IMR-90 (cell line): ENCODE results near the gene OR2T29. TPM values are rescaled to one million over a fixed set of nuclear protein-coding genes. Genes with fewer than 3 reads are reported as not detected.
"Not testable (repeated sequence)": the region's sequence is repeated elsewhere in the genome, so short reads cannot be mapped to it uniquely, and the experiment has no call there.

Experiments used
- ATAC-seq: fragments of 200-7000 bp; cut with Tn5 transposase; 2 replicates; pipeline ENCODE4 v1.9.1; 2020; ENCODE audit warnings: low read depth, mild to moderate bottlenecking, moderate library complexity
- BruUV-seq: library from RNA; stranded (reverse); fragments of 400-500 nt; replicated peaks from 2 replicates; lab custom pipeline; 2021; lab: Mats Ljungman, UMichigan
- CTCF ChIA-PET: fragments of 300-600 bp; formaldehyde crosslinking; extraction: SDS; loops from one replicate; lab custom pipeline; 2021; ENCODE audit warnings: antibody characterized with exemption; lab: Yijun Ruan, JAX
- POLR2A ChIA-PET: fragments of 300-600 bp; sonication (Branson Sonifier 250); formaldehyde crosslinking; loops from one replicate; lab custom pipeline; 2022; ENCODE audit warnings: antibody characterized with exemption; ENCODE audit not compliant: unreplicated experiment; lab: Charles Lee
- DNase-seq: peaks from one replicate; pipeline ENCODE4 v3.0.0; 2013
- H2AFZ ChIP-seq: replicated peaks from 2 replicates; pipeline ENCODE3; 2013; ENCODE audit warnings: low read length, mild to moderate bottlenecking; ENCODE audit not compliant: poor library complexity
- H2AK5ac ChIP-seq: 2 replicates; pipeline ENCODE4 v1.6.1; 2013; ENCODE audit warnings: low read depth, low read length, inconsistent platforms
- H2AK9ac ChIP-seq: replicated peaks from 2 replicates; pipeline ENCODE3; 2013; ENCODE audit warnings: mild to moderate bottlenecking, low read depth, low read length, moderate library complexity; ENCODE audit not compliant: poor library complexity
- H2BK120ac ChIP-seq: 2 replicates; pipeline ENCODE4 v1.6.1; 2013; ENCODE audit warnings: low read depth, low read length, inconsistent platforms
- H2BK15ac ChIP-seq: 3 replicates; pipeline ENCODE4 v1.6.1; 2013; ENCODE audit warnings: low read depth, low read length, inconsistent platforms
- H2BK20ac ChIP-seq: 2 replicates; pipeline ENCODE4 v1.6.1; 2013; ENCODE audit warnings: low read depth, mild to moderate bottlenecking, inconsistent platforms, low read length, moderate library complexity
- H2BK5ac ChIP-seq: 2 replicates; pipeline ENCODE4 v1.6.1; 2013; ENCODE audit warnings: mild to moderate bottlenecking, low read depth, low read length, inconsistent platforms; ENCODE audit not compliant: poor library complexity, severe bottlenecking
- H3K14ac ChIP-seq: replicated peaks from 2 replicates; pipeline ENCODE4 v1.6.1; 2013; ENCODE audit warnings: low read depth, low read length, inconsistent platforms
- H3K18ac ChIP-seq: 2 replicates; pipeline ENCODE4 v1.6.1; 2013; ENCODE audit warnings: low read depth, low read length, control low read depth
- H3K23ac ChIP-seq: 2 replicates; pipeline ENCODE4 v1.6.1; 2013; ENCODE audit warnings: low read depth, low read length, inconsistent platforms
- H3K27ac ChIP-seq: 2 replicates; pipeline ENCODE4 v1.5.1; 2013; ENCODE audit warnings: mild to moderate bottlenecking, control low read depth, low read length; ENCODE audit not compliant: insufficient read depth
- H3K27me3 ChIP-seq: 2 replicates; pipeline ENCODE4 v1.6.1; 2013; ENCODE audit warnings: low read length; ENCODE audit not compliant: control insufficient read depth, insufficient read depth
- H3K36me3 ChIP-seq: 2 replicates; pipeline ENCODE4 v1.6.1; 2013; ENCODE audit warnings: low read length, mixed read lengths; ENCODE audit not compliant: control insufficient read depth, insufficient read depth
- H3K4ac ChIP-seq: 2 replicates; pipeline ENCODE4 v1.6.1; 2013; ENCODE audit warnings: low read depth, low read length, inconsistent platforms
- H3K4me1 ChIP-seq: 2 replicates; pipeline ENCODE4 v1.6.1; 2013; ENCODE audit warnings: low read length, mixed read lengths; ENCODE audit not compliant: control insufficient read depth, insufficient read depth
- H3K4me2 ChIP-seq: 2 replicates; pipeline ENCODE4 v1.6.1; 2013; ENCODE audit warnings: low read depth, mild to moderate bottlenecking, control low read depth, low read length, moderate library complexity
- H3K4me3 ChIP-seq: 2 replicates; pipeline ENCODE4 v1.5.1; 2013; ENCODE audit warnings: low read depth, mild to moderate bottlenecking, control low read depth, low read length, moderate library complexity; ENCODE audit not compliant: insufficient read depth
- H3K56ac ChIP-seq: 2 replicates; pipeline ENCODE4 v1.6.1; 2013; ENCODE audit warnings: low read length, inconsistent platforms; ENCODE audit not compliant: insufficient read depth; ENCODE audit errors: extremely low read depth
- H3K79me1 ChIP-seq, 2 experiments: 2 replicates each; pipeline ENCODE4 v1.6.1; 2013; ENCODE audit warnings: low read length in 2 of 2, inconsistent platforms in 1 of 2, low read depth in 1 of 2
- H3K9ac ChIP-seq: 2 replicates; pipeline ENCODE4 v1.6.1; 2013; ENCODE audit warnings: low read depth, low read length, control low read depth
- H3K9me1 ChIP-seq: 2 replicates; pipeline ENCODE4 v1.6.1; 2013; ENCODE audit warnings: low read length, inconsistent platforms; ENCODE audit not compliant: insufficient read depth
- H3K9me3 ChIP-seq: 2 replicates; pipeline ENCODE4 v1.6.1; 2013; ENCODE audit warnings: low read length; ENCODE audit not compliant: control insufficient read depth, insufficient read depth
- H4K20me1 ChIP-seq: 2 replicates; pipeline ENCODE4 v1.6.1; 2013; ENCODE audit warnings: low read length, inconsistent platforms; ENCODE audit not compliant: insufficient read depth
- H4K5ac ChIP-seq: 2 replicates; pipeline ENCODE4 v1.6.1; 2013; ENCODE audit warnings: mild to moderate bottlenecking, low read depth, low read length, control low read depth
- H4K8ac ChIP-seq, 2 experiments: 2 replicates each; pipeline ENCODE4 v1.6.1; 2013; ENCODE audit warnings: low read depth in 2 of 2, low read length in 2 of 2, control low read depth in 1 of 2, inconsistent platforms in 1 of 2
- H4K91ac ChIP-seq: 2 replicates; pipeline ENCODE4 v1.6.1; 2013; ENCODE audit warnings: low read depth, low read length, inconsistent platforms; ENCODE audit not compliant: insufficient read depth
- WGBS, 2 experiments: methylation state at CpG; one replicate each; pipeline versions ENCODE4 v1.1.5 to v1.1.7; 2013; ENCODE audit warnings: missing lambda C conversion rate in 2 of 2; ENCODE audit not compliant: insufficient read length in 1 of 2; ENCODE audit errors: extremely low coverage in 2 of 2; 5-methylcytosine and 5-hydroxymethylcytosine counted together
- dilution Hi-C: fragments of 300-500 bp; cut with HindIII; formaldehyde crosslinking; loops from one replicate; pipeline ENCODE4 v1.14.3; 2018; ENCODE audit warnings: low sequenced_read_pairs; ENCODE audit not compliant: unreplicated experiment
- in situ Hi-C: fragments of 300-500 bp; cut with MboI; formaldehyde crosslinking; loops from 3 replicates; pipeline ENCODE4 v1.14.3; 2019; ENCODE audit warnings: low sequenced_read_pairs, inconsistent platforms, mixed read lengths
- intact Hi-C: fragments of 100-400 bp; cut with micrococcal nuclease; formaldehyde crosslinking; loops from 2 replicates; pipeline ENCODE4 v1.10.0; 2022
- polyA plus RNA-seq, 3 experiments: library from polyadenylated mRNA; depleted of rRNA; stranded (reverse); fragments of >200 nt; gene quantifications; 2 replicates each; pipeline ENCODE4 v1.2.3, GENCODE V29; 2012; ENCODE audit warnings: low replicate concordance in 1 of 3
- total RNA-seq: library from RNA; depleted of rRNA; stranded (reverse); fragments of >200 nt; gene quantifications from 2 replicates; pipeline ENCODE4 v1.2.3, GENCODE V29; 2012

OR2T29 gene
- total and polyA plus RNA-seq, 2 of the 4 experiments (the other 2 are of a cell fraction): not detected

DNA sequence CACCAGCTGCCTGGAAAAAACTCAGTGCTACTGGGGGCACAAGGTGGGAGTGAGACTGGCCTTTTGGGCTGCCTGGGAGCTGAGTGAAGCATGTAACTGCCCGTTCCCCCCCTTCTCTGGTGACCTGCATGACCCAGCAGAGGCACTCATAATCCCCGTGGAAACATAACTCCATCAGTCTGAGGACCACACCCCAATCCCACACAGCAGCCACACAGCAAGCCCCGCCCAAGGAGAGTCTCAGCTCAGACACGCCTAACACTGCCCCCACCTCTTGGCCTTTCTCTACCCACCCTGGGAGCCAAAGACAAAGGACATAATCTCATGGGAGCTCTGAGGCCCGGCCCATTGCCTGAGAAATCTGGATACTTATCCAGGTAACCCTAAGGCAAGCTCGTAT is 11.5 kb downstream of the OR2T29 start:
- ATAC-seq, CTCF ChIA-PET: not testable (repeated sequence)

DNA sequence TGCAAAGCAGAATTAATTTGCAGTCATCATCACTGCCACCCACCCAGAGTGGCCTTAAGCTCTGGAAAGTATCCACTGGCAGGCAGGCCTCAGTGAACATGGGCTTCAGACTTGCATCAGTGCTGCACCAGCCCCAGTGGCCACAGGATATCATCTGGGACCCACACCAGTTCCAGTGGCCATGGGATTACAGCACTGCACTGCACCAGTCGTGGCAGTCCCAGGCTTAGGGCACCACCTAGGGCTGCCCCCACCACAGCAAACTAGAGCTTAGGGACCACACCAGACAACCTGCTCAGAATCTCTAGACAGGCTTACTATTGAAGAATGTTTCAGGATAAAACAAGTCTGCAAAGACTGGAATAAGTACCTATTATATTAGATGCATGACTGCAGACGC is 15.2 kb downstream of the OR2T29 start:
- H3K27me3 ChIP-seq, DNase-seq, H2BK20ac ChIP-seq, H2AK5ac ChIP-seq, H3K23ac ChIP-seq, POLR2A ChIA-PET, H3K18ac ChIP-seq, H2AFZ ChIP-seq, H3K9ac ChIP-seq, intact Hi-C loops, dilution Hi-C loops, H4K5ac ChIP-seq, H4K8ac ChIP-seq, H2BK15ac ChIP-seq, H3K14ac ChIP-seq, H3K27ac ChIP-seq, H4K20me1 ChIP-seq, H2AK9ac ChIP-seq, H3K9me1 ChIP-seq, in situ Hi-C loops, H3K79me1 ChIP-seq, H3K4me2 ChIP-seq, H4K91ac ChIP-seq, H3K9me3 ChIP-seq, H3K4me1 ChIP-seq, ATAC-seq, H3K36me3 ChIP-seq, H3K4ac ChIP-seq, CTCF ChIA-PET, H3K4me3 ChIP-seq, H2BK120ac ChIP-seq, H3K56ac ChIP-seq, H2BK5ac ChIP-seq, BruUV-seq: not testable (repeated sequence)
- WGBS, 2 experiments: no CpG with 5 or more reads among the region's 2 CpGs

More for the DNA sequence above, 11.5 kb downstream of the OR2T29 start:
- H4K91ac ChIP-seq, H3K23ac ChIP-seq, H3K27ac ChIP-seq, H3K9ac ChIP-seq, H2BK15ac ChIP-seq, H3K9me3 ChIP-seq, H3K56ac ChIP-seq, dilution Hi-C loops, DNase-seq, H3K36me3 ChIP-seq, H3K27me3 ChIP-seq, H2AK5ac ChIP-seq, H2BK120ac ChIP-seq, intact Hi-C loops, H3K14ac ChIP-seq, H3K4me1 ChIP-seq, BruUV-seq, H3K4me3 ChIP-seq, H3K9me1 ChIP-seq, H3K79me1 ChIP-seq, H4K20me1 ChIP-seq, H2BK20ac ChIP-seq, POLR2A ChIA-PET, H3K18ac ChIP-seq, H2BK5ac ChIP-seq, H3K4me2 ChIP-seq, H2AK9ac ChIP-seq, in situ Hi-C loops, H4K8ac ChIP-seq, H3K4ac ChIP-seq, H2AFZ ChIP-seq, H4K5ac ChIP-seq: not testable (repeated sequence)
- WGBS, 2 experiments: no CpG with 5 or more reads among the region's 6 CpGs
